HG03060 (cell line): ENCODE results near the gene LOXHD1.

Experiments
- ATAC-seq: cut with Tn5 transposase; IDR thresholded peaks from one replicate; pipeline ENCODE4 v1.9.1; 2021; ENCODE audit warnings: low read depth, moderate number of reproducible peaks; ENCODE audit not compliant: unreplicated experiment

The LOXHD1 gene, protein sequence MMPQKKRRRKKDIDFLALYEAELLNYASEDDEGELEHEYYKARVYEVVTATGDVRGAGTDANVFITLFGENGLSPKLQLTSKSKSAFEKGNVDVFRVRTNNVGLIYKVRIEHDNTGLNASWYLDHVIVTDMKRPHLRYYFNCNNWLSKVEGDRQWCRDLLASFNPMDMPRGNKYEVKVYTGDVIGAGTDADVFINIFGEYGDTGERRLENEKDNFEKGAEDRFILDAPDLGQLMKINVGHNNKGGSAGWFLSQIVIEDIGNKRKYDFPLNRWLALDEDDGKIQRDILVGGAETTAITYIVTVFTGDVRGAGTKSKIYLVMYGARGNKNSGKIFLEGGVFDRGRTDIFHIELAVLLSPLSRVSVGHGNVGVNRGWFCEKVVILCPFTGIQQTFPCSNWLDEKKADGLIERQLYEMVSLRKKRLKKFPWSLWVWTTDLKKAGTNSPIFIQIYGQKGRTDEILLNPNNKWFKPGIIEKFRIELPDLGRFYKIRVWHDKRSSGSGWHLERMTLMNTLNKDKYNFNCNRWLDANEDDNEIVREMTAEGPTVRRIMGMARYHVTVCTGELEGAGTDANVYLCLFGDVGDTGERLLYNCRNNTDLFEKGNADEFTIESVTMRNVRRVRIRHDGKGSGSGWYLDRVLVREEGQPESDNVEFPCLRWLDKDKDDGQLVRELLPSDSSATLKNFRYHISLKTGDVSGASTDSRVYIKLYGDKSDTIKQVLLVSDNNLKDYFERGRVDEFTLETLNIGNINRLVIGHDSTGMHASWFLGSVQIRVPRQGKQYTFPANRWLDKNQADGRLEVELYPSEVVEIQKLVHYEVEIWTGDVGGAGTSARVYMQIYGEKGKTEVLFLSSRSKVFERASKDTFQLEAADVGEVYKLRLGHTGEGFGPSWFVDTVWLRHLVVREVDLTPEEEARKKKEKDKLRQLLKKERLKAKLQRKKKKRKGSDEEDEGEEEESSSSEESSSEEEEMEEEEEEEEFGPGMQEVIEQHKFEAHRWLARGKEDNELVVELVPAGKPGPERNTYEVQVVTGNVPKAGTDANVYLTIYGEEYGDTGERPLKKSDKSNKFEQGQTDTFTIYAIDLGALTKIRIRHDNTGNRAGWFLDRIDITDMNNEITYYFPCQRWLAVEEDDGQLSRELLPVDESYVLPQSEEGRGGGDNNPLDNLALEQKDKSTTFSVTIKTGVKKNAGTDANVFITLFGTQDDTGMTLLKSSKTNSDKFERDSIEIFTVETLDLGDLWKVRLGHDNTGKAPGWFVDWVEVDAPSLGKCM (N-terminal part only)

GRCh38 chr18:46657115-46657955 is at the start of gene LOXHD1:
TSS of gene LOXHD1 (minus strand) at chr18:46657220. CDS start at chr18:46657033, 187 bp downstream.
- ATAC-seq: no peak

DNA sequence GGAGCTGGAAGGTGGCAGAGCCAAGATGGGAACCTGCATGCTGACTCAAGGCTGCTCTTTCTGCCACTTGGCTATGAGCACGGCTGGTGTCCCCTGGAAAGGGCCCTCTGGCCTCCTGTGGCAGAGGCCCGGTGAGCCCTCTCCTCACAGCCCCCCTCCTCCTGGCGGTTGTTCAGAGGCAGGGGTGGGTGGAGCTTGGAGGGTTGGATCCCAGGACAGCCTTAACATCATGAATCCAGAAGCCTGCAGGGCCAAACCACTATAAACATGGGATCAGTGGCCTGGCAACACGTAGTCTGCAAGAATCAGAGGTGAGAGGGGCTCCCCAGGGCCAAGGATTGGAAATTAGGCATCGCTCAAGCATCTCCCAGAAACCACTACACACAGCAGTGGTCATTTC is 48.5 kb upstream of the LOXHD1 start:
- no peak for ATAC-seq

GRCh38 chr18:46704816-46705215 is 47.8 kb upstream of the LOXHD1 start:
- no peak for ATAC-seq

DNA sequence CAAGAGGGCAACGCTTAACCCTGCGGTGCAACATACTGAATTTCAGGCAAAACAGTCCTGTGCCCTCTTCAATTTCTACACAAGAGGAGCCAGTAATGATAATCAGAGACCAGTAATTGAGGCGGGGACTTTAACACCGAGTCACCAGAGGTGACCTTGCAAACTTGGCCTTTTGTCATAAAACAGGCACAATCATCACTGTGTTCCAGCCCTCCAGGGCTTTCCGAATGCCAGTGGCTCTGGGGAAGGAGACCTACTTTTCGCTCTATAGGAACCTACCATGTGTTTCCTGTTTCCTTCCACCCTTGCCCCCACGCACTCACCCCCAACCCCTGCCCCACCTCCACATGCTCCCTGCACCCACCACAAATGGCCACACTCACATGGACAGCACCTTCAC is 47.2 kb upstream of the LOXHD1 start:
- no peak for ATAC-seq

DNA sequence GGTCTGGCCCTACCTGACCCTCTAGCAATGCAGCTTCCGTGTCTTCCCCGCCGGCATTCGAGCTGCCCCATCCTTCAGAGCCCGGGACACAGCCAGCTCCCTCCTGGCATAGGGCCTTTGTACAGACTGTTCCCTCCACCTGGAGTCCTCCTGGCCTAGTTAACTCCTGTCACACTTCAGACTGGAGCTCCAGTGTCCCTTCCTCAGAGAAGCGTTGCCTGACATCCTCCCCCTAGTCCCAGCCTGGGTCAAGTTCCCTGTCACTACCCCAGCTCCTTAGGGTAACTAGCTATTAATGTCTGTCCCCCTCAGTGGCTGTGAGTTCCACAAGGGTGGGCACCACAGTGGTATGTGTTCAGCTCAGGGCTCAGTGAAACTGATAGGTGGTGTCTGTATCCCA is 45.5 kb upstream of the LOXHD1 start:
- no peak for ATAC-seq

DNA sequence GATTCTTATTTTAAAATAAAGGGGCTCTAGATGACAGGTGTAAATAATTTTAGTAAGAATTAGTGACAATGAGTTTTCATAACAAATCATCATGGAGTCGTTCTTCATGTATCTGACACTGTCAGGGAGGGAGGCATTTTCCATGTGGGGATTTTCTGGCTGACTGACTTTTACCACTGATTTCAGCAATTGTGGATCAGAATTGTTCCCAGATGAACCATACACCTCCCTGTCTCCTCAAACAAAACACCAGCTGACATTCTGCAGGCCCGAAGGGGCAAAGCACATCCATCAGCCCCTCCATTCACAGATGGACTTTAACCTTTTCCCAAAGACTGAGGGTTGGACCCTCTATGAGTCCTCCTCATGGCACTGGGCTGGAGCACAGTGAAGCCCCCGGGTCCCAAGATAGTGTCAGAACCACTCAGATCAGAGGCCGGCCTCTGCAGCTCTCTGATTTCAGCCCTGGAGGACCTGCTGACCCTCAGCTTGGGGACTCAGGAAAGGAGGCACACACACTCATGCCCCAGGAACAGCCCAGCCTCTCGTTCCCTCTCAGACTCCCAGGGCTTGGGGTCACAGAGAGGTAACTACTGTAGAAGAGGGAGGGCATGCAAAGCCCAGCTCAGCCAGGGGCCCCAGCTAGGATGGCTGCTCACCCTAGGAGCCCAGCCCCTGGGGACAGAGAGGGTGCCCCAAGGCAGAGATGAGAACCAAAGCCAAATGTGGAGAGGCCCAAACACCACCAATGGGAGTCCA is 43.2 kb upstream of the LOXHD1 start:
- no peak for ATAC-seq

GRCh38 chr18:46696702-46697101 is 39.7 kb upstream of the LOXHD1 start:
- no peak for ATAC-seq

- no peak for ATAC-seq
Measured at GRCh38 chr18:46696268-46696667, 39.2 kb upstream of the LOXHD1 start.

GRCh38 chr18:46693996-46694395 is 37.0 kb upstream of the LOXHD1 start:
- no peak for ATAC-seq

GRCh38 chr18:46688853-46689525 is 32.0 kb upstream of the LOXHD1 start:
- no peak for ATAC-seq

DNA sequence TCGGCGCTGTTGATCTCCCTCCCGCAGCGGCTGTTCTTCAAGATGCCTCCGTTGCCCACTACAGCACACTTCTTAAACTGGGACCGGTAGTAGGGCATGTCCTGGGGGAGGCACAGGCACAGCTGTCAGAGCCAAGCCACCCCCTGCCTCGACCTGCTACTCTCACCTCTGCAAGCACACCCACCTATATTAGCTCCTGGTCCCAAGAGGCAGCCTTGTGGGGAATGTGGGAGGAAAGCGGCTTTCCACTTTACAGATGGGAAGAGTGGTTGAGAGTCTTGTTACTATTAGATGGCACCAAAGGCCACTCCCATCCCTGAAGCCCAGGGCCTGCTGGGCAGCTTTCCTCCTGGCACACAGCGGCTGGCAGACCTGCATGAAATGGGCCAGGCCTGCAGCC is 29.2 kb upstream of the LOXHD1 start:
- no peak for ATAC-seq

DNA sequence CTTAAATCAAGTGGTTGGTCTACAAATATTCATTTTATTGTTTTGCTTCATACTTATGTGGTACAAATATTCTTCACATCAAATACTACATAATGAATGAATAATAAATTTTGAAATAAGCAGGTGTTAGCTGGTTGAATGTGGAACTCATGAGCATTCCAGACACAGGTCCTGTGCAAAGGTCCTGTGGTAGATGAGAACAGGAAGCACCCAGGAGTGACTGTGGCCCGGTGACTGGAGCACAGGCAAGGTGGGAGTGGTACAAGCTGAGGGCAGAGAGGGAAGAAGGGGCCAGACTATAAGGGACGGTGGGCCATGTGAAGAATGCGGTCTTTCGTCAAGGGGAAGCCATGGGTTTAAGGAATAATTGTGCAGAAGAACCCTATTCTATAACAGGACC is 26.2 kb upstream of the LOXHD1 start:
- ATAC-seq: no peak

DNA sequence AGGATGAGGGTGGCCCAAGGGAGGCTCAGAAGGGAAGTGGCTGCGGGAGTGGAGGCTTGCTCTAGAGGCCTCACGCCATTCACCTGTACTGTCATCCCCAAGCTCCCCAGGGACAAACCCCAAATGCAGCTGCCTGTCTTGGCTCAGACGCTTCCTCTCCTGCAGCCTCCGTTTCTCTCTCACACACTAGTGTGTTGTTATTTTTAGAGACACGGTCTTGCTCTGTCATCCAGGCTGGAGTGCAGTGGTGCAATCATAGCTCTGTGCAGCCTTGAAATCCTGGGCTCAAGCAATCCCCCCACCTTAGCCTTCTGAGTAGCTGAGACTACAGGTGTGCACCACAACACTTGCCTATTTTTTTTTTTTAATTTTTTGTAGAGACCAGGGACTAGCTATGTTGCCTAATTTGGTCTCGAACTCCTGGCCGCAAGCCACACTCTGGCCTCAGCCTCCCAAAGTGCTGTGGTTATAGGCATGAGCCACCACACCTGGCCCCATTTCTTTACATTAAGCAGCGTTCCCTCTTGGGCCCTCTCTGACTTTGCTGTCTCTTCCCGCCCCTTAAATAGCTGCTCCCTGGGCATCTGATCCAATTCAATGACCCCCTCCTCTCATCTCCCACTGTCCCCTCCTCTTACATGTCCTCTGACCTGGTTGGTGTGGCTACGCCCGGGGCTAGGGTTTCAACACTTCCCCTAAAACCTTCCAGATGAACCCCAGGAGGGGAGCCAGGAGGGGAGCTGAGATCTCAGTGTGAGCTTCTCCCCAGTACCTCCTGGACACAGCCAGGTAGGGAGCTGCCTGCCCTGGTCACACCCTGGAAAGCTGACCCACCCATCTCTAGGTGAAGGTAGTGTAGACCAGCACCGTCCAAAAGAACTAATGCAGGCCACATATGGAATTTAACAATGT is 24.0 kb upstream of the LOXHD1 start:
- ATAC-seq: no peak

DNA sequence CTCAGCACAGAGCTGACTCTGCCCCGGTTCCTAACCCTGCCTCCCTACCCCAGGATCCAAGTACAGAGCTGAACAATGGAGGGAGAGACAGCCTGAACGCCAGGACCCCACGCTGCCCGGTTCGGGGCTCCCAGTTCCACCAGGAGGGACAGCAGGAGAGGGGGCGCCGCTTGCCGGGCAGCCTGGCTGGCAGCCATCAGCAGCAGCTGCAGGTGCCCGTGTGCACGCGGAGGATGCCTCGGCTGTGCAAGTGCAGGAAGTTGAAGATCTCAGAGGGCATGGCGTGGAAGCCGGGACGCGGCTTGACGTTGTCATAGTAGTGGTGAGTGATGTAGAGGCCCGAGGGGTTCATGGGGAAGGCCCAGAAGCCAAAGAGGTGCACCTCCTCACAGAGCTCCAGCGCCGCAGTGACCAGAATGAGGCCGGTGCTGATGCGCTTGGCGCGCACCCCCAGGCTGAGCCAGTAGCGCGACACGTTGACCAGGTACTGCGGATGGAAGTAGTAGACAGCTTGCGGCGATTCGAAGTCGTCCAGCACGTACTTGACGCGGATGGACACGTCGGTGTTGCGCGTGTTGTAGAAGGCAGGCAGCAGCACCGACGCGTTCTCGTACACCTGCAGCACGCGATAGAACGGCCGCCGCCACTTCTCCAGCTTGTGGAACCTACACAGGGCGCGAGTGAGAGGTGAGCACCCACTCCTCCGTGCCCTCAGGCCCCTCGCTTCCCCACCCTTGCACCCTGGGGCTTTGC is 23.0 kb upstream of the LOXHD1 start:
- no peak for ATAC-seq

DNA sequence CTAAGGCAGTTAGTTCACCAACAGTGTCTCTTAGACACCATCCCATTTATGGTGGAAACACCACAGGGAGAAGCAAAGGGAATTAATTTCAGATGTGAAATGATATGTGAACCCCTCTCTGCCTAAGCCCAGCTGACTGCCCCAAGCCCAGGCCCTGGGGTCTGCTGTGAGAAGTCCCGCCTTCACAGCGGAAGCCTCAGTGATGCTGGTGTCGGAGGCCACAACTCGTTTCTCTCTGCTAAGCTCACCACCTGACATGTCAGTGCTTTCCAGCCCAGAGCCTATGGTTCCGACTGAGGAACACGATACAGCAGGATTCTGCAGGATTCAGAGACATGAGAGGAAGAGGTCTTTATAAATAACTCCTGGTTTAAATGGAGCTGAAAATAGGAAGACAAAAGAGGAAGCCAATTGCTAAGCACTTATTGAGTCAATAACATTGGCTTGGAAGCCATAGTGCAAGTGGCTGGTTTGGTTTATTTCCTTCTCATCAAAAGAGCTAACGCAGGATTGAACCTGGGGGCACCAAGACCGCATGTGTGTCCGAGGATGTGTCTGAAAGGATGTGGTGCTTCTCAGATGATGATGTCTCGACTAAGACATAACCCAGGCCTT is 21.9 kb upstream of the LOXHD1 start:
- no peak for ATAC-seq

DNA sequence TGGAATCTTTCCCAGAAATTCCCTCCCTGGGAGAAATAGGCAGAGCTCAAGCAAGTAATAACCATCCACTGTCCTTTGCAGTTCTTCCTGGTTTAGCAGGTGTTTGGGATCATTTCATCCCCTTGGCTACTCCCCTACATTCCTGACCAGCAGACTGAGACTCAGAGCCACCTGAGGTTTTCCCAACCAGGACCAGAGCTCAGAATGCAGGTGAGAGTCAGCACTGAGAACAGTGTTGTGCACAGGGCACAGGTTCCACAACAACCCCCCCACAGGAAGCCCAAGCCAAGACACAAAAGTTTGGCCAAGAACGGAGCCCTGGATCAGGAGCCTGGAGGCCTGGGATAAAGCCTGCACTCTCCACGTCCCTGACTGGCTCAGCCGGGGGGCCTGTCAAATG is 21.0 kb upstream of the LOXHD1 start:
- ATAC-seq: no peak

DNA sequence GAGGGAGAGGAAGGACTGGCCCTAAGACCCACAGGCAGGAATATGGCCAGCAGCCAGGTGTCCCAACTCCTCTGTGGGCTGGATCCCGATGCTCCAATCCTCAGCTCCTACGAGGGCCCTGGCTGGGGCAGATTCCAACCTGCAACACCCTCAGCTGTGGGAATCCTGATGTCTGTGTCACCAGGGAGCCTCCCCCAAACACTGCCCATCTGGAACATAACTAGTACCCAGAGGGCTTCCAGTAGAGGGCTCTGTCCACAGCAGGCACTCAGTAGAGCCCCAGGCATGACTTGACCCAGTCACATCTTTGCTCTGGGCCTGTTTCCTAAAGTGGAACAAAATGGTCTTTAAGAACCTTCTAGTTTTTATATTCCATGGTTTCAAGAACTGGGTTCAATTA is 20.6 kb upstream of the LOXHD1 start:
- ATAC-seq: no peak
